Progenitor cell of endocrine pancreas (in vitro differentiated cells): ENCODE data around the gene EVX1. TPM values are rescaled to one million over a fixed set of nuclear protein-coding genes. Genes with fewer than 3 reads are reported as not detected.

ENCODE experiments used
- DNase-seq: peaks from one replicate; pipeline ENCODE4 v3.0.0; 2021; ENCODE audit warnings: low spot score; ENCODE audit not compliant: unreplicated experiment
- H3K27ac Mint-ChIP-seq: 2 replicates; pipeline ENCODE4 v1.8.0; 2021; ENCODE audit warnings: mild to moderate bottlenecking, moderate library complexity, mixed read lengths
- H3K27me3 Mint-ChIP-seq: 2 replicates; pipeline ENCODE4 v1.8.0; 2021; ENCODE audit warnings: mixed read lengths
- H3K36me3 Mint-ChIP-seq: 2 replicates; pipeline ENCODE4 v1.8.0; 2022; ENCODE audit warnings: mixed read lengths; ENCODE audit not compliant: insufficient read depth
- H3K4me1 Mint-ChIP-seq: 2 replicates; pipeline ENCODE4 v1.8.0; 2021; ENCODE audit warnings: low read depth, mixed read lengths
- H3K4me3 Mint-ChIP-seq: 2 replicates; pipeline ENCODE4 v1.8.0; 2021; ENCODE audit warnings: low read depth, mild to moderate bottlenecking, moderate library complexity, mixed read lengths
- H3K9me3 Mint-ChIP-seq: 2 replicates; pipeline ENCODE4 v1.8.0; 2021; ENCODE audit warnings: low read depth, mixed read lengths
- CTCF ChIP-seq: fragments of 200-600 bp; sonication (generic); IDR thresholded peaks from one replicate; pipeline ENCODE4 v1.5.0; 2021; ENCODE audit warnings: antibody characterized with exemption, mild to moderate bottlenecking; ENCODE audit not compliant: unreplicated experiment
- total RNA-seq: library from RNA; stranded (reverse); gene quantifications from 2 replicates; pipeline ENCODE4 v1.2.1, GENCODE V29; 2021

EVX1 gene
- total RNA-seq, 1 donor from 2014 or later, result not detected

- Mint-ChIP-seq H3K36me3 (no peaks in the 10 kb centered on the region), H3K9me3 (no peaks in the 10 kb centered on the region), H3K27me3 (peaks cover 100% of the 10 kb centered on the region), H3K4me1 (peaks cover 4% of the 10 kb centered on the region), H3K27ac (no peak overlapping the region), H3K4me3 (no peak overlapping the region)
- TF ChIP-seq CTCF, result no peak
- no peak for DNase-seq
Observed at GRCh38 chr7:27213433-27214238, 29.0 kb upstream of the EVX1 start.

GRCh38 chr7:27214239-27214950 lies 28.2 kb upstream of the EVX1 start:
- Mint-ChIP-seq H3K36me3 (no peaks in the 10 kb centered on the region), H3K4me3 (no peak overlapping the region), H3K27ac (no peak overlapping the region), H3K27me3 (peaks cover 99% of the 10 kb centered on the region), H3K9me3 (no peaks in the 10 kb centered on the region), H3K4me1 (peaks cover 4% of the 10 kb centered on the region)
- DNase-seq, result no peak
- no peak for TF ChIP-seq CTCF

- no peaks in the 10 kb centered on the region for H3K36me3 Mint-ChIP-seq
- peaks cover 3% of the 10 kb centered on the region for H3K4me1 Mint-ChIP-seq
- H3K27ac Mint-ChIP-seq, result no peak overlapping the region
- no peak for DNase-seq
- no peaks in the 10 kb centered on the region for H3K9me3 Mint-ChIP-seq
- no peak for TF ChIP-seq CTCF
- no peak overlapping the region for H3K4me3 Mint-ChIP-seq
- peaks cover 98% of the 10 kb centered on the region for H3K27me3 Mint-ChIP-seq
Observed at GRCh38 chr7:27215356-27215755, 27.2 kb upstream of the EVX1 start.

- DNase-seq, result no peak
- no peak overlapping the region for H3K4me3 Mint-ChIP-seq
- no peak for TF ChIP-seq CTCF
- H3K27me3 Mint-ChIP-seq, result peaks cover 96% of the 10 kb centered on the region
- H3K9me3 Mint-ChIP-seq, result no peaks in the 10 kb centered on the region
- H3K27ac Mint-ChIP-seq, result no peak overlapping the region
- no peaks in the 10 kb centered on the region for H3K4me1 Mint-ChIP-seq
- H3K36me3 Mint-ChIP-seq, result no peaks in the 10 kb centered on the region
Observed at GRCh38 chr7:27217951-27218350, 24.7 kb upstream of the EVX1 start.

- no peak for TF ChIP-seq CTCF
- Mint-ChIP-seq H3K27ac (no peak overlapping the region), H3K9me3 (no peaks in the 10 kb centered on the region), H3K4me3 (no peak overlapping the region), H3K36me3 (no peaks in the 10 kb centered on the region), H3K4me1 (no peaks in the 10 kb centered on the region), H3K27me3 (peaks cover 95% of the 10 kb centered on the region)
- no peak for DNase-seq
Observed at GRCh38 chr7:27219821-27220220, 22.8 kb upstream of the EVX1 start.
